PC-9 (cell line): ENCODE data around the gene NXF1. TPM values are rescaled to one million over a fixed set of nuclear protein-coding genes. Genes with fewer than 3 reads are reported as not detected.
A peak's percentile ranks its signal among the peaks of the same experiment; 100 is the strongest.
"Not testable (repeated sequence)": the region's sequence is repeated elsewhere in the genome, so short reads cannot be mapped to it uniquely, and the experiment has no call there.

Experiments used
- BruUV-seq: library from RNA; stranded (reverse); fragments of 400-500 nt; replicated peaks from 2 replicates; lab custom pipeline; 2021; lab: Mats Ljungman, UMichigan
- CTCF ChIA-PET: fragments of 300-600 bp; sonication (Branson Sonifier 250); formaldehyde crosslinking; loops from one replicate; lab custom pipeline; 2022; ENCODE audit warnings: antibody characterized with exemption; lab: Charles Lee
- POLR2A ChIA-PET: fragments of 300-600 bp; sonication (Branson Sonifier 250); formaldehyde crosslinking; loops from one replicate; lab custom pipeline; 2022; ENCODE audit warnings: antibody characterized with exemption; ENCODE audit not compliant: unreplicated experiment; lab: Charles Lee
- DNase-seq, 2 experiments: peaks; one replicate each; pipeline versions ENCODE4 v3.0.0 to v3.0.0-alpha.2; 2015 to 2022; ENCODE audit warnings: mixed read lengths in 1 of 2
- H2AFZ ChIP-seq: fragments of 200-600 bp; sonication (generic); 2 replicates; pipeline ENCODE4 v1.8.1; 2017; ENCODE audit warnings: antibody characterized with exemption
- H3F3A ChIP-seq: fragments of 200-600 bp; sonication (generic); 2 replicates; pipeline ENCODE4 v1.8.1; 2017; ENCODE audit warnings: antibody characterized with exemption, mild to moderate bottlenecking, low read depth; ENCODE audit not compliant: insufficient read depth
- H3K27ac ChIP-seq: fragments of 200-600 bp; sonication (generic); 2 replicates; pipeline ENCODE4 v1.6.1; 2016; ENCODE audit warnings: mixed run types
- H3K27me3 ChIP-seq: fragments of 200-600 bp; sonication (generic); 2 replicates; pipeline ENCODE4 v1.6.1; 2016; ENCODE audit warnings: low read depth, mixed run types; ENCODE audit not compliant: insufficient read depth
- H3K36me3 ChIP-seq: fragments of 200-600 bp; sonication (generic); 2 replicates; pipeline ENCODE4 v1.6.1; 2016; ENCODE audit warnings: low read depth, mixed run types
- H3K4me1 ChIP-seq: fragments of 200-600 bp; sonication (generic); replicated peaks from 2 replicates; pipeline ENCODE4 v1.6.1; 2016; ENCODE audit warnings: mixed run types; ENCODE audit not compliant: insufficient read depth
- H3K4me2 ChIP-seq: fragments of 200-600 bp; sonication (generic); 2 replicates; pipeline ENCODE4 v1.6.1; 2017; ENCODE audit warnings: mixed run types
- H3K4me3 ChIP-seq: fragments of 200-600 bp; sonication (generic); 2 replicates; pipeline ENCODE4 v1.6.1; 2016; ENCODE audit warnings: mixed run types
- H3K79me2 ChIP-seq: fragments of 200-600 bp; sonication (generic); 2 replicates; pipeline ENCODE4 v1.6.1; 2017; ENCODE audit warnings: low read depth, mixed run types
- H3K9me2 ChIP-seq: fragments of 200-600 bp; sonication (generic); 2 replicates; pipeline ENCODE4 v1.8.1; 2017; ENCODE audit warnings: mild to moderate bottlenecking; ENCODE audit not compliant: insufficient read depth
- H3K9me3 ChIP-seq: fragments of 200-600 bp; sonication (generic); 2 replicates; pipeline ENCODE4 v1.8.1; 2016; ENCODE audit warnings: low read depth; ENCODE audit not compliant: insufficient read depth
- H4K20me1 ChIP-seq: fragments of 200-600 bp; sonication (generic); 2 replicates; pipeline ENCODE4 v1.8.1; 2017; ENCODE audit not compliant: insufficient read depth
- EZH2 ChIP-seq: fragments of 200-600 bp; sonication (generic); IDR thresholded peaks from 2 replicates; pipeline ENCODE4 v1.8.0; 2017; ENCODE audit warnings: antibody characterized with exemption, low read depth
- intact Hi-C: fragments of 100-400 bp; cut with micrococcal nuclease; formaldehyde crosslinking; loops from one replicate; pipeline ENCODE4 v1.10.0; 2022; ENCODE audit not compliant: unreplicated experiment
- total RNA-seq: library from RNA; stranded (reverse); gene quantifications from 2 replicates; pipeline ENCODE4 v1.2.3, GENCODE V29; 2021
- TF ChIP-seq, protein P1 (sequence below): fragments of 200-600 bp; sonication (generic); conservative IDR thresholded peaks from 2 replicates; pipeline ENCODE4 v1.6.1; 2017; ENCODE audit warnings: mixed run types, antibody characterized with exemption, mild to moderate bottlenecking, moderate library complexity

The NXF1 gene
- total RNA-seq, 1 experiment from 2014 or later = 56.1 TPM

DNA sequence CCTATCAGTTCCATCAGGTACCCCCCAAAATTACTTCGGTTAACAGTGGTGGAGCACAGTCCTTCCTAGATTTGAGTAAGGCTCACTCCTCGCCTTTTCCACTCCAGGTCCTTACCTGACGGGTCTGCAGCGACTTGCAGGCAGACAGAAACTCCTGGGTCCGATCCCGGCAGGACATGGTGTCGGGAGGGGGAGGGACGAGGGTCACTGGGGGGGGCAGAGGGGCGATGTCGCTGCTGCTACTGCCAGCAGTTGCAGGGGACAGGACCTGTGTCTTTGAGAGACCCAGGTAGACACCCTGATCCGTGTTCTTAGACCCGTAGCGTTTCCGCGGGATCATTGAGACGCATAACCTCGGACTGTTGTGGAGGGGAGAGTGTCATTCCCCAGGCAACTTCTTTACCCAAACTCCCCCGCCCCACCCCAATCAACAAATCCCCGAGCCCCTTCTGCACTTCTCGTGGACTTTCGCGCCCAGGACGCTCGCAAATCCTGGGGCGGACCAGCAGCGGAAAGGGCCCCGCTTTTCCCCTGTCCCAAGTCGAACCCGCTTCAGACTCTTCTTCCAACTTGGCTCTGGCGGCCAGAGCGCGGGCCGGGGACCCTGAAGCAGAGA lies 25.8 kb upstream of the NXF1 start:
- DNase-seq = peak in 1 of 2 experiments; percentile 32
- H3K9me3 ChIP-seq = no peaks in the 10 kb centered on the region
- H3K4me2 ChIP-seq = peak overlapping the region; percentile 100
- H3K27ac ChIP-seq = peak overlapping the region; percentile 77
- peaks cover 22% of the 10 kb centered on the region for H3K4me1 ChIP-seq
- H3K27me3 ChIP-seq = no peaks in the 10 kb centered on the region
- no peaks in the 10 kb centered on the region for H3K9me2 ChIP-seq
- peak overlapping the region; percentile 100 for H3K4me3 ChIP-seq
- H2AFZ ChIP-seq = peak overlapping the region; percentile 76
- no TSS peak for BruUV-seq
- peaks cover 57% of the 10 kb centered on the region for H3K79me2 ChIP-seq
- H3K36me3 ChIP-seq = peaks cover 30% of the 10 kb centered on the region
- intact Hi-C loops = loop anchor here (1.0 to 2.0 kb wide), 2 partner anchors 8 to 44 kb away; partner anchors contain the start of genes TMEM179B and WDR74
- ChIA-PET POLR2A (interaction anchor here (0.6 to 0.7 kb wide), 3 partner anchors 10 to 275 kb away, joined by 3 to 5 read pairs (median 3); partner anchors contain the start of genes C11orf98 and CSKMT), CTCF (interaction anchor here (0.5 kb wide), 1 partner anchor 234 kb away, joined by 3 read pairs; no protein-coding TSS in a partner anchor)
- H4K20me1 ChIP-seq = peaks cover 24% of the 10 kb centered on the region
- peaks cover 26% of the 10 kb centered on the region for H3F3A ChIP-seq
- TF ChIP-seq EZH2 = no peak
- TF ChIP-seq, protein P1, sequence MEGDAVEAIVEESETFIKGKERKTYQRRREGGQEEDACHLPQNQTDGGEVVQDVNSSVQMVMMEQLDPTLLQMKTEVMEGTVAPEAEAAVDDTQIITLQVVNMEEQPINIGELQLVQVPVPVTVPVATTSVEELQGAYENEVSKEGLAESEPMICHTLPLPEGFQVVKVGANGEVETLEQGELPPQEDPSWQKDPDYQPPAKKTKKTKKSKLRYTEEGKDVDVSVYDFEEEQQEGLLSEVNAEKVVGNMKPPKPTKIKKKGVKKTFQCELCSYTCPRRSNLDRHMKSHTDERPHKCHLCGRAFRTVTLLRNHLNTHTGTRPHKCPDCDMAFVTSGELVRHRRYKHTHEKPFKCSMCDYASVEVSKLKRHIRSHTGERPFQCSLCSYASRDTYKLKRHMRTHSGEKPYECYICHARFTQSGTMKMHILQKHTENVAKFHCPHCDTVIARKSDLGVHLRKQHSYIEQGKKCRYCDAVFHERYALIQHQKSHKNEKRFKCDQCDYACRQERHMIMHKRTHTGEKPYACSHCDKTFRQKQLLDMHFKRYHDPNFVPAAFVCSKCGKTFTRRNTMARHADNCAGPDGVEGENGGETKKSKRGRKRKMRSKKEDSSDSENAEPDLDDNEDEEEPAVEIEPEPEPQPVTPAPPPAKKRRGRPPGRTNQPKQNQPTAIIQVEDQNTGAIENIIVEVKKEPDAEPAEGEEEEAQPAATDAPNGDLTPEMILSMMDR = no peak

DNA sequence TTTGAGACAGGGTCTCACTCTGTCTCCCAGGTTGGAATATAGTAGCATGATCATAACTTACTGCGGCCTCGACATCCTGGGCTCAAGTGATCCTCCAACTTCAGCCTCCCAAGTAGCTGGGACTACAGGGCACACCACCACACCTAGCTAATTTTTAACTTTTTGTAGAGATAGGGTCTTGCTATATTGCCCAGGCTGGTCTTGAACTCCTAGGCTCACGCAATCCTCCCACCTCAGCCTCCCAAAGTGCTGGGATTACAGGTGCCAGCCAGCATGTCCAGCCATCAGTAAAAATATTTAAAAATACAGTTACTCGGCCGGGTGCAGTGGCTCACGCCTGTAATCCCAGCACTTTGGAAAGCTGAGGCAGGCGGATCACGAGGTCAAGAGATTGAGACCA lies 22.9 kb upstream of the NXF1 start:
- H3K4me3 ChIP-seq, H3K9me2 ChIP-seq, H3K9me3 ChIP-seq, H3K27me3 ChIP-seq, H3K4me2 ChIP-seq, intact Hi-C loops, CTCF ChIA-PET, H3K27ac ChIP-seq, BruUV-seq, H2AFZ ChIP-seq: not testable (repeated sequence)
- Histone ChIP-seq H3K79me2 (peaks cover 46% of the 10 kb centered on the region), H3K36me3 (peaks cover 51% of the 10 kb centered on the region), H4K20me1 (peaks cover 24% of the 10 kb centered on the region), H3F3A (peaks cover 13% of the 10 kb centered on the region; the same call in 1 of the 2 replicates), H3K4me1 (peaks cover 18% of the 10 kb centered on the region)
- POLR2A ChIA-PET = interaction anchor here (0.5 kb wide), 1 partner anchor 1435 kb away, joined by 3 read pairs; no protein-coding TSS in a partner anchor
- DNase-seq = peak in 1 of 2 experiments; percentile 33

DNA sequence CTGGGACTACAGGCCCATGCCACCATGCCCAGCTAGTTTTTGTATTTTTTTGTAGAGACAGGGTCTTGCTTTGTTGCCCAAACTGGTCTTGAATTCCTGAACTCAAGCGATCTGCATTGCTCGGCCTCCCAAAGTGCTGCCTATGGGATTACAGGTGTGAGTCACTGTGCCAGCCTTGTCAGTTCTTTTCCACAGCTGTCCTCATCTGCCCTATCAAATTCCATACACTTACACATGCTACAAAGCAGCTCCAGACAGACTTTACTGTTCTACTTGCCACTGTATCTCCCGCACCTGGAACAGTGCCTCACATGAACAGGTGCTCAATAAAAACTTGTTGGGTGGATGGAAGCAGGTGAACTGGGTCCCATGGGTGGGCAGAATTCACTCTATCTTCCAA lies 18.4 kb upstream of the NXF1 start:
- no peaks in the 10 kb centered on the region for H3K27me3 ChIP-seq
- no peak overlapping the region for H3K4me2 ChIP-seq
- peaks cover 15% of the 10 kb centered on the region; the same call in 1 of the 2 replicates for H4K20me1 ChIP-seq
- TF ChIP-seq, protein P1 = no peak
- TF ChIP-seq EZH2 = no peak
- CTCF ChIA-PET = no interaction called here
- H3K9me3 ChIP-seq = no peaks in the 10 kb centered on the region
- no peak overlapping the region for H3K27ac ChIP-seq
- peak in 1 of 2 experiments; percentile 22 for DNase-seq
- no TSS peak for BruUV-seq
- no peaks in the 10 kb centered on the region for H3K9me2 ChIP-seq
- H2AFZ ChIP-seq = no peak overlapping the region
- H3K79me2 ChIP-seq = peaks cover 18% of the 10 kb centered on the region
- POLR2A ChIA-PET = no interaction called here
- no peaks in the 10 kb centered on the region for H3K4me1 ChIP-seq
- H3K4me3 ChIP-seq = no peak overlapping the region
- peaks cover 23% of the 10 kb centered on the region; the same call in 1 of the 2 replicates for H3F3A ChIP-seq
- H3K36me3 ChIP-seq = peaks cover 62% of the 10 kb centered on the region
- intact Hi-C loops = no loop called here
